WTC11 (cell line): ENCODE results near the gene UROC1.

Source experiments
- ESRRA ChIP-seq: sonication (generic); formaldehyde crosslinking; IDR thresholded peaks from 2 replicates; pipeline ENCODE4 v1.8.1; 2022; ENCODE audit warnings: mild to moderate bottlenecking, missing genetic modification reagents, borderline replicate concordance
- IRF2 ChIP-seq: sonication (generic); formaldehyde crosslinking; IDR thresholded peaks from 2 replicates; pipeline ENCODE4 v1.8.0; 2022; ENCODE audit warnings: low read depth, missing genetic modification reagents, borderline replicate concordance
- OVOL2 ChIP-seq: fragments of 250-450 bp; sonication (Bioruptor Pico); IDR thresholded peaks from 2 replicates; pipeline ENCODE4 v1.9.0; 2021; ENCODE audit warnings: mild to moderate bottlenecking, borderline replicate concordance
- PRRX2 ChIP-seq: fragments of 250-450 bp; sonication (Bioruptor Pico); IDR thresholded peaks from 2 replicates; pipeline ENCODE4 v1.8.0; 2021; ENCODE audit warnings: mild to moderate bottlenecking
- TEAD1 ChIP-seq: sonication (generic); formaldehyde crosslinking; IDR thresholded peaks from 2 replicates; pipeline ENCODE4 v1.8.0; 2022; ENCODE audit warnings: mild to moderate bottlenecking, missing genetic modification reagents
- TP53 ChIP-seq: sonication (generic); formaldehyde crosslinking; IDR thresholded peaks from 2 replicates; pipeline ENCODE4 v1.8.1; 2023; ENCODE audit warnings: mild to moderate bottlenecking, missing genetic modification reagents
- ZNF317 ChIP-seq: sonication (generic); formaldehyde crosslinking; IDR thresholded peaks from 2 replicates; pipeline ENCODE4 v1.8.1; 2023; ENCODE audit warnings: low read depth, mild to moderate bottlenecking, moderate library complexity, missing genetic modification reagents, borderline replicate concordance
- TF ChIP-seq, protein P1 (sequence below): fragments of 200-600 bp; IDR thresholded peaks from 2 replicates; pipeline ENCODE4 v1.8.0; 2022; ENCODE audit warnings: antibody characterized with exemption
- TF ChIP-seq, protein P2 (sequence below): sonication (generic); formaldehyde crosslinking; IDR thresholded peaks from 2 replicates; pipeline ENCODE4 v1.8.1; 2023; ENCODE audit warnings: mild to moderate bottlenecking, missing genetic modification reagents

DNA sequence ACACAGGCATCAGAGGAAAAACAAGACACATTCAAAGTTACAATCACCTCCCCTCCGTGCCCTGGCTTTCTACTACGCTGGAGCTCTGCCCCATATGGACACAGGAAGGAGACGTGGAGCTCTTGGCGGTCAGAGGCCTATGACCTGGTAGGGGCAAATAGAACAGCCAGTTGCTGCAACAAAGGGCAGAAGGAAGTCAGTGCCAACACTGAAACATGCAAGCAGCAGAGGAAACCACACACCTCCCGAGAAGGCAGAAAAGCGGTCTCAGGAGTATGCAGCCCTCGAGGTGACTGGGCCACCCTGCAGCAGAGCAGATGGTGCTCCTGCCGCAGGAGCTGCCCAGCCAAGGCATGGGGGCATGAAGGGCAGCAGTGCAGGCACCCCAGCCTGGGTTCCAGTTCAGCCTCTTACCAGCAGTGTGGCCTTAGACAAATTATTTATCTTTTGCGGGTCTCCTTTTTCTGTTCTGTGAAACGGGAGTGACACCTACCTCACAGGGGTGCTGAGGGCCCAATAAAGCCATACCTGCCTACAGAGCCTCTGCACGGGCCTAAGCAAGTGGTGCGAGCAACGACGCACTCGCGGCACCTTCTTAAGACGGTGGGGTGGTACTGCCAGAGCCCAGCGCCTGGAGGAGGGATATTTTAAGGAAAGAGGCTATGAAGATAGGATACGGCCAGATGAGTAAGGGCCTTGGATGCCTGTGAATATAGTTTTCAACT lies 50.5 kb downstream of the UROC1 start:
- TF ChIP-seq, protein P1, sequence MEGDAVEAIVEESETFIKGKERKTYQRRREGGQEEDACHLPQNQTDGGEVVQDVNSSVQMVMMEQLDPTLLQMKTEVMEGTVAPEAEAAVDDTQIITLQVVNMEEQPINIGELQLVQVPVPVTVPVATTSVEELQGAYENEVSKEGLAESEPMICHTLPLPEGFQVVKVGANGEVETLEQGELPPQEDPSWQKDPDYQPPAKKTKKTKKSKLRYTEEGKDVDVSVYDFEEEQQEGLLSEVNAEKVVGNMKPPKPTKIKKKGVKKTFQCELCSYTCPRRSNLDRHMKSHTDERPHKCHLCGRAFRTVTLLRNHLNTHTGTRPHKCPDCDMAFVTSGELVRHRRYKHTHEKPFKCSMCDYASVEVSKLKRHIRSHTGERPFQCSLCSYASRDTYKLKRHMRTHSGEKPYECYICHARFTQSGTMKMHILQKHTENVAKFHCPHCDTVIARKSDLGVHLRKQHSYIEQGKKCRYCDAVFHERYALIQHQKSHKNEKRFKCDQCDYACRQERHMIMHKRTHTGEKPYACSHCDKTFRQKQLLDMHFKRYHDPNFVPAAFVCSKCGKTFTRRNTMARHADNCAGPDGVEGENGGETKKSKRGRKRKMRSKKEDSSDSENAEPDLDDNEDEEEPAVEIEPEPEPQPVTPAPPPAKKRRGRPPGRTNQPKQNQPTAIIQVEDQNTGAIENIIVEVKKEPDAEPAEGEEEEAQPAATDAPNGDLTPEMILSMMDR, result no peak
- TF ChIP-seq TEAD1 (CRISPR knock-in tag) (no peak), OVOL2 (CRISPR knock-in tag) (no peak), ZNF317 (CRISPR knock-in tag) (no peak), PRRX2 (no peak), IRF2 (CRISPR knock-in tag) (no peak), TP53 (CRISPR knock-in tag) (no peak), ESRRA (CRISPR knock-in tag) (no peak)
- TF ChIP-seq, protein P2, sequence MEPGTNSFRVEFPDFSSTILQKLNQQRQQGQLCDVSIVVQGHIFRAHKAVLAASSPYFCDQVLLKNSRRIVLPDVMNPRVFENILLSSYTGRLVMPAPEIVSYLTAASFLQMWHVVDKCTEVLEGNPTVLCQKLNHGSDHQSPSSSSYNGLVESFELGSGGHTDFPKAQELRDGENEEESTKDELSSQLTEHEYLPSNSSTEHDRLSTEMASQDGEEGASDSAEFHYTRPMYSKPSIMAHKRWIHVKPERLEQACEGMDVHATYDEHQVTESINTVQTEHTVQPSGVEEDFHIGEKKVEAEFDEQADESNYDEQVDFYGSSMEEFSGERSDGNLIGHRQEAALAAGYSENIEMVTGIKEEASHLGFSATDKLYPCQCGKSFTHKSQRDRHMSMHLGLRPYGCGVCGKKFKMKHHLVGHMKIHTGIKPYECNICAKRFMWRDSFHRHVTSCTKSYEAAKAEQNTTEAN (CRISPR knock-in tag), result no peak
